LNCaP clone FGC (cell line): Measurements from ENCODE around the gene EID3.

ENCODE experiments used
- DNase-seq: peaks from one replicate; pipeline ENCODE4 v3.0.0-alpha.2; 2011; ENCODE audit warnings: low read depth
- H3K4me3 ChIP-seq: 2 replicates; pipeline ENCODE4 v1.5.1; 2011; ENCODE audit warnings: mild to moderate bottlenecking, low read depth, low read length, control low read depth
- TF ChIP-seq, protein P1 (sequence below): IDR thresholded peaks from 2 replicates; pipeline ENCODE4 v1.5.1; 2012; ENCODE audit warnings: mild to moderate bottlenecking; ENCODE audit not compliant: control insufficient read depth, insufficient read depth; ENCODE audit errors: extremely low read depth

Gene EID3

DNA sequence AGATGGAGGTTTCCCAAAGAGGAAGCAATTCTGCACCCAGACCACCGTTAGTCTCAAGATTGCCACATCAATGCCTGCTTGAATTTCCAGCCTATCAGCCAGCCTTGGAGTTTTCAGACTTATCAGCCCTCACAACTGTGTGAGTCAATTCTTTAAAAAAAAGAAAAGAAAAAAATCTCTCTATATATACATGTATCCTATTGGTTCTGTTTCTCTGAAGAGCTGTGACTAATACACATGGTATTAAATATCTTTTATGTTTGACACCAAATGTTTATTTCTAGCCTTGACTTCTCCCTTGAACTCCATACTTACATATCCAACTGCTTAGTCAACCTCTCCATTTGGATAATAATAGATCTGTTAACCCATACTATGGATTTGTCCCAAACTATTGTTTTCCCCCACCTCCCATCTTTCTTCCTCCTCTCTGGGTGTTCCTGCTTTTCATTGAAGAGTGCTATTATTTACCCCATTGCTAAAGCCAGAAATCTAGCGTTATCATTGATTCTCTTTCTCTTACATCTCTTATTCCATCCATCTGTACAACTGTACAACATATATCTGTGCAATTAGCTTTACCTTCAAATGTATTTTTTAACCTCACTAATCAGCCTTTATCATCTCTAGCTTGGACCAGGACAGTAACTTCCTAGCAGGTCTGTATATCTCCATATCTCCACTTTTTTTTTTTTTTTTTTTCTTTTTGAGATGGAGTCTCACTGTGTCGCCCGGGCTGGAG, 22.7 kb upstream of the EID3 start:
- TF ChIP-seq, protein P1, sequence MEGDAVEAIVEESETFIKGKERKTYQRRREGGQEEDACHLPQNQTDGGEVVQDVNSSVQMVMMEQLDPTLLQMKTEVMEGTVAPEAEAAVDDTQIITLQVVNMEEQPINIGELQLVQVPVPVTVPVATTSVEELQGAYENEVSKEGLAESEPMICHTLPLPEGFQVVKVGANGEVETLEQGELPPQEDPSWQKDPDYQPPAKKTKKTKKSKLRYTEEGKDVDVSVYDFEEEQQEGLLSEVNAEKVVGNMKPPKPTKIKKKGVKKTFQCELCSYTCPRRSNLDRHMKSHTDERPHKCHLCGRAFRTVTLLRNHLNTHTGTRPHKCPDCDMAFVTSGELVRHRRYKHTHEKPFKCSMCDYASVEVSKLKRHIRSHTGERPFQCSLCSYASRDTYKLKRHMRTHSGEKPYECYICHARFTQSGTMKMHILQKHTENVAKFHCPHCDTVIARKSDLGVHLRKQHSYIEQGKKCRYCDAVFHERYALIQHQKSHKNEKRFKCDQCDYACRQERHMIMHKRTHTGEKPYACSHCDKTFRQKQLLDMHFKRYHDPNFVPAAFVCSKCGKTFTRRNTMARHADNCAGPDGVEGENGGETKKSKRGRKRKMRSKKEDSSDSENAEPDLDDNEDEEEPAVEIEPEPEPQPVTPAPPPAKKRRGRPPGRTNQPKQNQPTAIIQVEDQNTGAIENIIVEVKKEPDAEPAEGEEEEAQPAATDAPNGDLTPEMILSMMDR: no peak
- DNase-seq: no peak
- H3K4me3 ChIP-seq: no peak overlapping the region

DNA sequence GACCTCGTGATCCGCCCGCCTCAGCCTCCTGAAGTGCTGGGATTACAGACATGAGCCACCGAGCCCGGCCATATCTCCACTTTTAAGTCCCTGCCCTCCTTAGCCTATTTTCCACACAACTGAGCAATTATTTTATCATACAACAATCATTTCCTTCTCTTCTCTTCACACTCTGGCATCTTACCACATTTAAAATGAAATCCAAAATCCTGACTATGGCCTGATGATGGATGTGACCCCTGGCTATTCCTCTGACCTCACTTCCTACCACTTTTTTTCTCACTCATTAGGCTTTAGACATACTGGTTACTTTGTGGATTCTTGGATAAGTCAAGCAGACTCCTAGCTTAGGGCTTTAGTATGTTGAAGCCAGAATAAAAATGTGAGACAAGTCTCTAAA, 21.9 kb upstream of the EID3 start:
- DNase-seq: no peak
- H3K4me3 ChIP-seq: no peak overlapping the region

DNA sequence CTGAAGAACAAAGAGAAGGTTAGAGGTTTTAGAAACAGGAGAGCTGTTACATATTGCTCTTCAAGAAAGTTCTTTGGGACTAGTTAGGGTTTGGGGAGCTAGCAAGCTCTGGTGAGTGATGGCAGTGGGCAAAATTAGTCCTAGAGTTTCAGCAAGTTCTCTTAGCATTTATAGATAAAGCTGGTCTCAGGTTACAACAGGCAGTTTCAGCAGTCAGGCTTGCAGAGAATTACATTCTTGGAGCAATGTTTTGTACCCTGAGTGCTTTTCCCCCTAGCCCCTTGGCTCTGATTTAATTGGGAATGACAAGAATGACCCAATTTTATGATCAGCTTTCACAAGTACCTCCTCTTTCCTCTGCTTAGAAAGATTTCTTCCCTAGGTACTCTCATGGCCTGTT, 21.4 kb upstream of the EID3 start:
- no peak for DNase-seq
- H3K4me3 ChIP-seq: no peak overlapping the region
- TF ChIP-seq, protein P1: no peak

More for the DNA sequence above, 21.9 kb upstream of the EID3 start:
- TF ChIP-seq, protein P1: no peak

DNA sequence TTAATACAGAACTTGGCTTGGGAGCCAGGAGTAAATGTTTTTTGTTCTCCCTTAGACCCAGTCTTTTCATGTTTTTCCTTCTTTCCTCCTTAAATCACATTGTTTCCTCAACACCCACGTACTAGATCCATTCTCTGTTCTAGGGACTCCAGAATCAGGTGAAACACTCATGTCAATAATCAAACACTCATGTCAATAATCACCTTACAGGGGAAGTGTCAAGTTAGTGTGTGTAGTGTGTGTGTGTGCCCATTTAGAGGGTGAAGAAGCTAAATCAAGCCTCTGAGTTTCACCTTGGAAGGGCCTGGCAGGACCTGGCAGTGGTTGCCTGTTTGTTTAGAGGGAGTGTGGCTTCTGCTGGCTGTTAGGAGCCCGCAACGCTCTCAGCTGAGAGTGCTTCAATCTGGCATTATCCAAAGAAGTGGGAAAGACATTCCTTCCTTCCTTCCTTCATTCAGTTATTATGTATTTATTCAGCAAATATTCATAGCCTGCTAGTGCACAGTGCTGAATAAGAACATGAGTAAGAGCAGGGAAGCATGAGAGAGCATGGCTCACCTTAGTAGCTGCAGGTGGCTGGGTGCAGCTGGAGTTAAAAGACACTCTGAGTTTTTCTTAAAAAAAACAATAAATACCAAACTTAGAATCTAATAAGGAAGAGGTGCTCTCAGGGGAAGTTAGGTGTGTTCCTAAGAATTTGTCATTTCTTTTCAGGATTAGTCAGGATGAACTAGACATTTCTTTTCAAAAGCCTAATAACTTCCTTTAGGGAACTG, 17.6 kb upstream of the EID3 start:
- peak overlapping the region; percentile 83 for H3K4me3 ChIP-seq
- DNase-seq: no peak
- TF ChIP-seq, protein P1: no peak

DNA sequence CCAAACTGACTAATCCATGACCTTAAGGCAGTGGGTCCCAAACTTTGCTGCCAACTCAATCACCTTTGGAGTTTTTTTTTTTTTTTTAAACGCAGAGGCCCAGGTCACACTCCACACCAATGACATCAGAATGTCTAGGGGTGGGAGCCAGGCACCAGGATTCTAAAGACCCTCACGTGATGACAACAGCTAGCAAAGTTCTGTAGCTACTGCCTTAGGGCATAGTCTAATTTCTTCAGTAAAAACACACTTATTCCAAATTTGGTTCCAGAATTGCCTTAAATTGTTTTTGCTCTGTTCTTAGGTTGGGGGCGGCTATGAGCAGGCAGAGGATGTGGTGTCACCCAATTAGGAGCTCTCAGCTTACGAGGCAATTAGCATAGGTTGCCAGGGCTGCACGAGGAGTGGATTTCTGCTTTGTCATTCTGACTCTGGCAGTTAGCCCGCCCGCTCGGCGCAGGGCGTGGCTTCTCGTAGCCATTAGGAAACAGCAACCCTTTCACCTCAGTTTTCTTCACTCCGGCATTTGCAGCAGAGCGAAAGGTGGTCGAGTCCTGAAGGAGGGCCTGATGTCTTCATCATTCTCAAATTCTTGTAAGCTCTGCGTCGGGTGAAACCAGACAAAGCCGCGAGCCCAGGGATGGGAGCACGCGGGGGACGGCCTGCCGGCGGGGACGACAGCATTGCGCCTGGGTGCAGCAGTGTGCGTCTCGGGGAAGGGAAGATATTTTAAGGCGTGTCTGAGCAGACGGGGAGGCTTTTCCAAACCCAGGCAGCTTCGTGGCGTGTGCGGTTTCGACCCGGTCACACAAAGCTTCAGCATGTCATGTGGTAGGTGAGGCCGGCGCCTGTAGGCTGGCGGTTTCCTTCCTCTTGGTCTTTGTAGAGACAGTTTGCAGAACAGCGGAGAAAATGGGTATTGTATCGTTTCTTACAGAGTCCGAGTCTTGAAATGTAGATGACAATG, 16.7 kb upstream of the EID3 start:
- peak; percentile 94 for DNase-seq
- H3K4me3 ChIP-seq: peak overlapping the region; percentile 83
- TF ChIP-seq, protein P1: no peak

DNA sequence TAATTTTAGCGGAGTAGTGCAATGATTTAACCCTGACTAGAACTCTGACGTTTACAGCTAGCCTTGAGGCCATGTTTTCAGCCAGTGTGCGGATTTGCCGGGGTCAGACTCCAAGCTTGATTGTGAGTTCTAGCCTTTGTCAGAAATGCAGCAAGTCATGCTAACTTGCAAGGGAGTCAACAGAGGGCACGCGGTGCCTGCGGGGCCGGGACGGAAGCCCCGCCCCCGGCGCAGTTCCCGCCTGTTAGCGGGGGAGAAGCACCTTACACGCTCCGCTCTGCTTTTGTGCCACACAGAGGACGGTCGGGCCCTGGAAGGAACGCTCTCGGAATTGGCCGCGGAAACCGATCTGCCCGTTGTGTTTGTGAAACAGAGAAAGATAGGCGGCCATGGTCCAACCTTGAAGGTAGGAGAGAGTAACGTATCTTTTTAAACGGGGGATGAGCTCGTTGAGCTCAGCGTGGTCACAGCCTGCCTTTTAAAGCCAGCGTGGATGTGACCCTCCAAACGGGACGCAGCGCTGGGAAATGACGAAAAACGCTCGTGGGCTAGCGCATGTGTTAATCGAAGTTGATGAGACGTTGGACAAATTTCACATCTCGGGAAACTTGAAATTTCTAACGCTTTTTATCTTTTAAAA, 14.8 kb upstream of the EID3 start:
- peak overlapping the region; percentile 83 for H3K4me3 ChIP-seq
- TF ChIP-seq, protein P1: no peak
- DNase-seq: peak; percentile 85
